Measurements from ENCODE around the gene FRYL.
"Not testable (repeated sequence)": the region's sequence is repeated elsewhere in the genome, so short reads cannot be mapped to it uniquely, and the experiment has no call there.

FRYL gene

DNA sequence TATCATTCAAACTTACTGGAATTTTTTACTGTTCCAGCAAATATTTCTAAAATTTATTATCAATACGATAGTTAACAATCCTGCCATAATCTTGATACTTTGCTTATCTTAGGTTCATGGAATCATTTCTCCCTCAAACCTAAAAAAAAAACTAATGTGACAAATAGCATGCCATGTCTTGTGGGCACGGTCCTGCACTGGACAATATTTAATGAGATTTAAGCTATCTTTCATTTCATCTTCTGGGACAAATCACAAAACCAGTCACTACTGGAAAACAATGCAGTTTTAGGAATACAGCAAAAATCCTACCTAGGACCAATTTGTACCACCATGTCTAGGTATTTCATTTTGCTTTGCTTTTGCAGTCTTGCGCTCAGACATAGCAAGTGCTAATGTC, 93.7 kb downstream of the FRYL start:
- no peaks in the 10 kb centered on the region for H3K36me3 ChIP-seq (ENCODE audit: control insufficient read depth, insufficient read depth, low read length)
- no peaks in the 10 kb centered on the region for H3K27me3 ChIP-seq (replicated peaks; ENCODE audit: control insufficient read depth, insufficient read depth, low read length)
- no peak overlapping the region for H3K4me3 ChIP-seq (replicated peaks; ENCODE audit: low read depth, low read length)
- DNase-seq (ENCODE audit: extremely low read depth, insufficient read length) = no peak
- TF ChIP-seq, protein P1, sequence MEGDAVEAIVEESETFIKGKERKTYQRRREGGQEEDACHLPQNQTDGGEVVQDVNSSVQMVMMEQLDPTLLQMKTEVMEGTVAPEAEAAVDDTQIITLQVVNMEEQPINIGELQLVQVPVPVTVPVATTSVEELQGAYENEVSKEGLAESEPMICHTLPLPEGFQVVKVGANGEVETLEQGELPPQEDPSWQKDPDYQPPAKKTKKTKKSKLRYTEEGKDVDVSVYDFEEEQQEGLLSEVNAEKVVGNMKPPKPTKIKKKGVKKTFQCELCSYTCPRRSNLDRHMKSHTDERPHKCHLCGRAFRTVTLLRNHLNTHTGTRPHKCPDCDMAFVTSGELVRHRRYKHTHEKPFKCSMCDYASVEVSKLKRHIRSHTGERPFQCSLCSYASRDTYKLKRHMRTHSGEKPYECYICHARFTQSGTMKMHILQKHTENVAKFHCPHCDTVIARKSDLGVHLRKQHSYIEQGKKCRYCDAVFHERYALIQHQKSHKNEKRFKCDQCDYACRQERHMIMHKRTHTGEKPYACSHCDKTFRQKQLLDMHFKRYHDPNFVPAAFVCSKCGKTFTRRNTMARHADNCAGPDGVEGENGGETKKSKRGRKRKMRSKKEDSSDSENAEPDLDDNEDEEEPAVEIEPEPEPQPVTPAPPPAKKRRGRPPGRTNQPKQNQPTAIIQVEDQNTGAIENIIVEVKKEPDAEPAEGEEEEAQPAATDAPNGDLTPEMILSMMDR (IDR thresholded peaks at IDR 0.05; ENCODE audit: insufficient read depth, low read length, poor library complexity, severe bottlenecking) = no peak

DNA sequence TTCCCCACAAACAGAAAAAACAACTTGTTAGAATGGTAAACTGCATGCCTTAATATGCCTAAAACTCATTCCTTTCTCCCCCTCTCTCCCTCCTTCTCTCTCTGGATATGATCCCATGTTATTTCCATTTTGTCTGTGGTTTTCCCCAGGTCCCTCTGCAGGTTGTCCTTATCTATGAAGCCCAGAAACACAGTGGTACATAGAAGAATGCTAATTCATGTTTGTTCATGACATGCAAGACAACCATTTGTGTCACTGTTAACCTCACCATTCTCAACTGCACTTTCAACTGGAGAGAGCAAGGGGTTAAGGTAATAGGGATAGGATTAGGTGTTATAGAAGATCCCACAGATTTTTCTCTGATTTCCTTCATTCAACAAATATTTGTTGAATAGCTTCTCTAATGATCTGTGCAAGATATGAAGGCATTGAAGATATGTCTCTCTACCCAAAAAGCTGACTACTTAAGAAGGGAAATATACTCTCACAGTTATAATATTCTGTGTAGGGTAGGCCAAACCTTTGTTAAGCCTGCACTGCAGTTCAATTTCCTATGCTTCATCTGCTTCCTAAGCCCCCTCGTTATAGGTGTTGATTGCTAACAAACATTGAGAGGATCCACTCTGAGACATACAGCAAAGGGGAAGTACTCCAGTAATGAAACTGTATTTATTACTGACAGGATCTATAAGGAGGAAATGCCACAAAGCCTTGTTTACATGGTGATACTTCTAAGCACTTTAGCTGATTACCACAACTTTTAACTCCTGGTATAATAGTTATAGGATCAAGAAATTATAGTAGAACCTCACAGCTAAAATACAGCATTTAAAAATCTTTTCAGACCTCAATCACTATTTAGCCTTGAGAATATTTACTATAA, 96.1 kb downstream of the FRYL start:
- no peak overlapping the region for H3K4me3 ChIP-seq (replicated peaks; ENCODE audit: low read depth, low read length)
- H3K27me3 ChIP-seq (replicated peaks; ENCODE audit: control insufficient read depth, insufficient read depth, low read length) = no peaks in the 10 kb centered on the region
- H3K36me3 ChIP-seq (ENCODE audit: control insufficient read depth, insufficient read depth, low read length) = no peaks in the 10 kb centered on the region
- DNase-seq (ENCODE audit: extremely low read depth, insufficient read length) = peak; percentile 6
- TF ChIP-seq, protein P1 (IDR thresholded peaks at IDR 0.05; ENCODE audit: insufficient read depth, low read length, poor library complexity, severe bottlenecking) = no peak

DNA sequence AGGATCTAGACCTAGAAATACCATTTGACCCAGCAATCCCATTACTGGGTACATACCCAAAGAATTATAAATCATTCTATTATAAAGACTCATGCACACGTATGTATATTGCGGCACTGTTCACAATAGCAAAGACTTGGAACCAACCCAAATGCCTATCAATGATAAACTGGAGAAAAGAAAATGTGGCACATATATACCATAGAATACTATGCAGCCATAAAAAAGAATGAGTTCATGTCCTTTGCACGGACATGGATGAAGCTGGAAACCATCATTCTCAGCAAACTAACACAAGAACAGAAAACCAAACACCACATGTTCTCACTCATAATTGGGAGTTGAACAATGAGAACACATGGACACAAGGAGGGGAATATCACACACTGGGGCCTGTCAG, 97.2 kb downstream of the FRYL start:
- not testable (repeated sequence) for DNase-seq (ENCODE audit: extremely low read depth, insufficient read length); H3K27me3 ChIP-seq (replicated peaks; ENCODE audit: control insufficient read depth, insufficient read depth, low read length); H3K36me3 ChIP-seq (ENCODE audit: control insufficient read depth, insufficient read depth, low read length); H3K4me3 ChIP-seq (replicated peaks; ENCODE audit: low read depth, low read length)

DNA sequence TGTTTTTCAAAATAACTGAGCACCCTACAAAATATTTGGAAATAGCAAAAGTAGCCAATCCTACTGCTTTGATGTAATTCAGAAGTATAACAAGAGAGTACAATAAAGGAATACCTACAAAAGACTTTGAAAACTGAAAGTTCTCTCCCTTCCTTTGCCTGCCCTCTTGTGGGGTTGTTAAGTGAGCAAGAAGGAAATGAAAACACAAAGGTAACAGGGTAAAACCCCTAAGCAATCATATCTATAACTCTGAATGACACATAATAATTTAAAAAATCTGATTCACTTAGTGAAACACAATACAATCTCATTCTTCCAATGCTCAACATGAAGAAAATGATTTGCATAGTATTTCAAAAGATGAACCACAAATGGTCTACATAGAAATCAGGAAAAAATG, 98.2 kb downstream of the FRYL start:
- TF ChIP-seq, protein P1 (IDR thresholded peaks at IDR 0.05; ENCODE audit: insufficient read depth, low read length, poor library complexity, severe bottlenecking) = peak; percentile 43
- Histone ChIP-seq H3K4me3 (replicated peaks; ENCODE audit: low read depth, low read length) (no peak overlapping the region), H3K36me3 (ENCODE audit: control insufficient read depth, insufficient read depth, low read length) (no peaks in the 10 kb centered on the region), H3K27me3 (replicated peaks; ENCODE audit: control insufficient read depth, insufficient read depth, low read length) (no peaks in the 10 kb centered on the region)
- DNase-seq (ENCODE audit: extremely low read depth, insufficient read length) = peak; percentile 37

DNA sequence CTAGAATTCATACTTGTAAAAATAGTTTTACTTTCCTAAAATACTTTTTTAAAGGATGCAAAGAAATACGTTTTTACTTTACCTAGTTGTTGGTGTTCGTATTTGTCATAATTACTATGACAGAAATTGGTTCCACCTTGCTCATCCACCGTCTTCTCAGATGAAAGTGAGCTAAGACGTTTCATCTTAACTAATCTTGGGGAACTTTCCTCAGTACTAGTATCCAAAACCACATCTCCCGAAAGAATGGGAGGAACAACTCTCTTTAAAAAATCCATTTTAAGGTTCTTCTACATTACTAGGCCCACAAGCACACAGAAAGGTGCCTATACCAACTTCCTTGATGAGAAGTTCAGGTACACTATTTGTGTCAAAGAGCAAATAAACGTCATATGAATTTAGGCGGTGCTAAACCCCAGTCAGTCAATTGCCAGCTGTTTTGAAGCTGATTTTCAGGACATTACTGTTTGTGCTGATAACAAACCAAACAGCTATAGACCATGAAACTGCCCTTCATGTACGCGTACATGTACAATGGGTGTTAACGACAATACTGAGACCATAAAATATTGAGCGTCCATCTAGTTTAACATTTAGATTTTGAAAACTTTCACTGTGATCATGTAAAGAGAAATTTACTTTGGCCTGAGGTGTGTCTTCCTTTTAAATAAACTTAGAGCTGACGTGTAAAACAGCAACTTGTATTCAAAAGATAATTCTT, 99.1 kb downstream of the FRYL start:
- H3K36me3 ChIP-seq (ENCODE audit: control insufficient read depth, insufficient read depth, low read length) = no peaks in the 10 kb centered on the region
- no peaks in the 10 kb centered on the region for H3K27me3 ChIP-seq (replicated peaks; ENCODE audit: control insufficient read depth, insufficient read depth, low read length)
- TF ChIP-seq, protein P1 (IDR thresholded peaks at IDR 0.05; ENCODE audit: insufficient read depth, low read length, poor library complexity, severe bottlenecking) = no peak
- H3K4me3 ChIP-seq (replicated peaks; ENCODE audit: low read depth, low read length) = no peak overlapping the region
- no peak for DNase-seq (ENCODE audit: extremely low read depth, insufficient read length)

DNA sequence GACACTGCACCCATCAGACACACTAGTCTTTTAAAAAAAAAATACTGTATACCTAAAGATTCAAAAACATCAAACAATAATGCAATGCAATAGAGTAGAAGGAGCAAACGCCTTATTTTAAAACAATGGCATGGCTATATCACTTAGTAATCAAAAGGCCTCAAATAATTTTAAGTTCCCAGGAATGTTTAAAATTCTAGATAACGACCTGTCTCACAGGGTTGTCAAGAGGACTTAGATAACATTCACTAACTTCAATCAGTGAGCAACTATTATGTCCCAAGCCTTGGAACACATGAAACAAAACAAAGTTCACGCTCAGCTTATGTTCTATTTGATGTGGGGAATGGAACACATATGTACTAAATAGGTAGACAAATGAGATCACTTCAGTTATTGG, 106.5 kb downstream of the FRYL start:
- TF ChIP-seq, protein P1 (IDR thresholded peaks at IDR 0.05; ENCODE audit: insufficient read depth, low read length, poor library complexity, severe bottlenecking) = no peak
- Histone ChIP-seq H3K36me3 (ENCODE audit: control insufficient read depth, insufficient read depth, low read length) (no peaks in the 10 kb centered on the region), H3K4me3 (replicated peaks; ENCODE audit: low read depth, low read length) (no peak overlapping the region), H3K27me3 (replicated peaks; ENCODE audit: control insufficient read depth, insufficient read depth, low read length) (no peaks in the 10 kb centered on the region)
- DNase-seq (ENCODE audit: extremely low read depth, insufficient read length) = no peak

All from GM06990 (cell line).